Effector memory CD4-positive, alpha-beta T cell (primary cell): ENCODE data around the gene AVL9.

ENCODE experiments used
- DNase-seq, 3 donors: peaks; one replicate each; pipeline ENCODE4 v3.0.0-alpha.2; 2020
- H3K27ac ChIP-seq: 2 replicates; pipeline ENCODE4 v1.7.0; 2013; ENCODE audit warnings: mild to moderate bottlenecking, low read length, moderate library complexity; ENCODE audit not compliant: insufficient read depth, poor library complexity, severe bottlenecking
- H3K27me3 ChIP-seq: replicated peaks from 2 replicates; pipeline ENCODE4 v1.7.0; 2013; ENCODE audit warnings: mild to moderate bottlenecking, low read length; ENCODE audit not compliant: insufficient read depth, control insufficient read depth, poor library complexity, severe bottlenecking
- H3K36me3 ChIP-seq: 2 replicates; pipeline ENCODE4 v1.7.0; 2013; ENCODE audit warnings: mild to moderate bottlenecking, low read length, moderate library complexity; ENCODE audit not compliant: control insufficient read depth, insufficient read depth
- H3K4me1 ChIP-seq: 2 replicates; pipeline ENCODE4 v1.7.0; 2013; ENCODE audit warnings: low read length, mild to moderate bottlenecking; ENCODE audit not compliant: control insufficient read depth, insufficient read depth, poor library complexity, severe bottlenecking
- H3K4me3 ChIP-seq: 2 replicates; pipeline ENCODE4 v1.7.0; 2013; ENCODE audit warnings: low read length, low read depth, mild to moderate bottlenecking; ENCODE audit not compliant: insufficient read depth, poor library complexity, severe bottlenecking
- H3K9me3 ChIP-seq: 2 replicates; pipeline ENCODE4 v1.7.0; 2013; ENCODE audit warnings: mild to moderate bottlenecking, low read length, moderate library complexity; ENCODE audit not compliant: control insufficient read depth

The AVL9 gene

DNA sequence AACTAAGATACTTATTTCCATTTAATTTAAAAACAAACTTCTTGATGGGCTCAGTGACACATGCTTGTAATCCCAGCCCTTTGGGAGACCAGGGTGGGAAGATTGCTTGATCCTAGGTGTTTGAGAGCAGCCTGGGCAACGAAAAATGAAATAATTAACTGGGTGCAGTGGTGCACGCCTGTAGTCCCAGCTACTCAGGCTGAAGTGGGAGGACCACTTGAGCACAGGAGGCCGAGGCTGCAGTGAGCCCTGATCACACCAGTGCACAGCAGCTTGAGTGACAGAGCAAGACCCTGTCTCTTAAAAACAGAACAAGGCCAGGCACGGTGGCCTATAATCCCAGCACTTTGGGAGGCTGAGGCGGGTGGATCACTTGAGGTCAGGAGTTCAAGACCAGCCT, 37.4 kb downstream of the AVL9 start:
- Histone ChIP-seq H3K9me3 (no peaks in the 10 kb centered on the region), H3K27me3 (no peaks in the 10 kb centered on the region), H3K4me1 (no peaks in the 10 kb centered on the region), H3K36me3 (no peaks in the 10 kb centered on the region), H3K4me3 (no peak overlapping the region), H3K27ac (no peak overlapping the region)
- DNase-seq: no peak

DNA sequence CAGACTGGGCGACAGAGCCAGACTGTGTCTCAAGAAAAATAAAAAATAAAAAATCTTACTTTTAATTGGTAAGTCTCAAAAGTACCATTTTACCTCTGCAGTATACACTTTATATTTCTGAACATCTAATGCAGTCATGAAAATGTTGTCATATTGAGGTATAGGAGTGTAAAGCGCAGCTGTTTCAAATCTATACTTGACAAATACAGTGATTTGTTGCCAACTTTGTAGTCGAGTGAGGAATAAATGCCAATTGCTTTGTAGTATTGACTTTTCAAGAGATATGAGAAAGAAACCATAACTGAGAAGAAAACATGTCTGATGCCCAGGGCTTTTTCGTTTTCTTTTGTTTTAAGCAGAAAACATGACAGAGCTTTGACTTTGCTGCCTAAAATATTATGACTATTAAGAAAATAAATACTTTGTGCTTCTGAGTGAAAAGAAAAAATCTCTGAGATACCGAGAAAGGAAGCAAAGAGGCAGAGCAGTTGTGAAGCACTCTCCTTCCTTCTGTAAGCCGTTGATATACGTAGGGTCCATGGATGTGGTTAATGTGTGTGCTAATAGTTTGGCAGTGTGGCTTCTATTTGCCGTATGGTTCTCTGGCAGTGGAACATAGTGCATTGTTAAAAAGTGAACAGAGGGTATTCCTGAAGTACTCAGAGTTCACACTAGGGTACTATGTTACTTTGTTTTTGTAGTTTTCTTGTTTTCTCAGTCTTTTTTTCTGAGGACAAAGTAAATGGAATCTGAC, 38.2 kb downstream of the AVL9 start:
- Histone ChIP-seq H3K27me3 (no peaks in the 10 kb centered on the region), H3K4me1 (no peaks in the 10 kb centered on the region), H3K36me3 (no peaks in the 10 kb centered on the region), H3K4me3 (no peak overlapping the region), H3K27ac (no peak overlapping the region), H3K9me3 (no peaks in the 10 kb centered on the region)
- DNase-seq: no peak

GRCh38 chr7:32535162-32535702, 39.9 kb downstream of the AVL9 start:
- DNase-seq: no peak
- Histone ChIP-seq H3K4me3 (no peak overlapping the region), H3K9me3 (no peaks in the 10 kb centered on the region), H3K27ac (no peak overlapping the region), H3K27me3 (no peaks in the 10 kb centered on the region), H3K36me3 (no peaks in the 10 kb centered on the region), H3K4me1 (no peaks in the 10 kb centered on the region)

- Histone ChIP-seq H3K36me3 (no peaks in the 10 kb centered on the region), H3K4me3 (no peak overlapping the region), H3K4me1 (no peaks in the 10 kb centered on the region), H3K27ac (no peak overlapping the region), H3K9me3 (no peaks in the 10 kb centered on the region), H3K27me3 (no peaks in the 10 kb centered on the region)
- no peak for DNase-seq
Measured at GRCh38 chr7:32536016-32536415, 40.7 kb downstream of the AVL9 start.

GRCh38 chr7:32536585-32536984, 41.3 kb downstream of the AVL9 start:
- Histone ChIP-seq H3K27me3 (no peaks in the 10 kb centered on the region), H3K36me3 (no peaks in the 10 kb centered on the region), H3K9me3 (no peaks in the 10 kb centered on the region), H3K27ac (no peak overlapping the region), H3K4me1 (no peaks in the 10 kb centered on the region), H3K4me3 (no peak overlapping the region)
- no peak for DNase-seq

GRCh38 chr7:32537760-32538159, 42.5 kb downstream of the AVL9 start:
- Histone ChIP-seq H3K4me3 (no peak overlapping the region), H3K9me3 (no peaks in the 10 kb centered on the region), H3K4me1 (no peaks in the 10 kb centered on the region), H3K27me3 (no peaks in the 10 kb centered on the region), H3K27ac (no peak overlapping the region), H3K36me3 (no peaks in the 10 kb centered on the region)
- no peak for DNase-seq

GRCh38 chr7:32539366-32539765, 44.1 kb downstream of the AVL9 start:
- Histone ChIP-seq H3K4me3 (no peak overlapping the region), H3K27me3 (no peaks in the 10 kb centered on the region), H3K9me3 (no peaks in the 10 kb centered on the region), H3K36me3 (peaks cover 3% of the 10 kb centered on the region), H3K27ac (no peak overlapping the region), H3K4me1 (no peaks in the 10 kb centered on the region)
- no peak for DNase-seq

DNA sequence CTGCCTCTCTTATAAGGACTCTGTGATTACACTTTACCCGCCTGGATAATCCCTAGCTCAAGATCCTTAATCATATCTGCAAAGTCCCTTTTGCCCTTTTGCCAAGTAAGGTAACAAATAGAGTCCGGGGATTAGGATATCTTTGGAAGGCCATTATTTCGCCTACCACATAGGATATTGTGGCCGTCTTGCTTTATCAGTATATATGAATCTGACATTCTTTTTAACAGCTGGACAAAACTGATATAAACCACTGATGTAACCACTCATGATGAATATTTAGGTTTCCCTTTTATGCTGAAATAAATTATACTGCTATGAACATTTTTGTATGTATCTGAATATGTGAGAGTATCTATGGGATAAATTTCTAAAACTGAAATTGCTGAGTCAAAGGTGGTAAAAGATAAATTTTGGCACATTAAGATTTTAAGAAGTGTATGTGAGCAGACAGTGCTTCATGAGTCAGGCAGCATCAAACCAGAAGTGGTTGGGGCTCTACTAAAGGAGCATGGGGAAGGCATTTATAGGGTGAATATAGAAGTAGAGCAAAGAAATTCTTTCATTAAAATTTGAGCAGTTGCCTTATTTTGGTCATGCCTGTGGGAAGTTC, 44.7 kb downstream of the AVL9 start:
- Histone ChIP-seq H3K9me3 (no peaks in the 10 kb centered on the region), H3K36me3 (peaks cover 3% of the 10 kb centered on the region), H3K4me1 (no peaks in the 10 kb centered on the region), H3K27ac (no peak overlapping the region), H3K4me3 (no peak overlapping the region), H3K27me3 (no peaks in the 10 kb centered on the region)
- DNase-seq: no peak

- Histone ChIP-seq H3K4me1 (no peaks in the 10 kb centered on the region), H3K36me3 (peaks cover 7% of the 10 kb centered on the region), H3K27ac (no peak overlapping the region), H3K4me3 (no peak overlapping the region), H3K9me3 (no peaks in the 10 kb centered on the region), H3K27me3 (no peaks in the 10 kb centered on the region)
- DNase-seq: no peak
Measured at GRCh38 chr7:32542595-32542994, 47.3 kb downstream of the AVL9 start.

DNA sequence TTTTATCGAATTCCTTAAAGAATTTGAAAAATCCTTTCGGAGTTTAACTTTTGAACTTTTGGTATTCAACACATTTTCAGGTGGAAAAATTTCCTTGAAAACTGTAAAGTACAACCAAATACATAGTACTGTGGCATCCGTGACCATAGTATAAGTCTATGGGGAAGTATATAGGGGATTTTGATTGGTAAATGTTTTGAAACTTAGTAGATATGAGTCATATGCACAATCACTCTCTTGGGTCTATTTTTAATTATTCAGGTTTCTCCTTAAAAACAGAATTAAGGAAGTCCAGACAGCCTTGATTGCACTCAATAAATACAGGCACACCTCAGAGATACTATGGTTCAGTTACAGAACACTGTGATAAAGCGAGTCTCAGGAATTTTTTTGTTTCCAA, 64.2 kb downstream of the AVL9 start:
- peaks cover 31% of the 10 kb centered on the region for H3K36me3 ChIP-seq

More for the DNA sequence above, 64.2 kb downstream of the AVL9 start:
- no peak overlapping the region for H3K4me3 ChIP-seq
- H3K27me3 ChIP-seq: no peaks in the 10 kb centered on the region
- DNase-seq: no peak
- no peaks in the 10 kb centered on the region for H3K4me1 ChIP-seq
- no peaks in the 10 kb centered on the region for H3K9me3 ChIP-seq
- no peak overlapping the region for H3K27ac ChIP-seq
